VCaP (cell line): ENCODE data around the gene CCDC120.
A peak's percentile ranks its signal among the peaks of the same experiment; 100 is the strongest.

ENCODE experiments used
- H3K27ac ChIP-seq: fragments of 450-650 bp; 2 replicates; pipeline ENCODE4 v1.5.1; 2017
- CTCF ChIP-seq: fragments of 450-650 bp; conservative IDR thresholded peaks from 2 replicates; pipeline ENCODE4 v1.5.1; 2017; ENCODE audit warnings: mild to moderate bottlenecking, moderate library complexity

CCDC120 gene

GRCh38 chrX:49039598-49040375, 19.0 kb upstream of the CCDC120 start:
- no peak for TF ChIP-seq CTCF
- H3K27ac ChIP-seq = no peak overlapping the region

- TF ChIP-seq CTCF = no peak
- no peak overlapping the region for H3K27ac ChIP-seq
These were observed 18.3 kb upstream of the CCDC120 start for GRCh38 chrX:49040376-49040955.

GRCh38 chrX:49041744-49042580, 16.8 kb upstream of the CCDC120 start:
- peak overlapping the region; percentile 61; the same call in 1 of the 2 replicates for H3K27ac ChIP-seq
- no peak for TF ChIP-seq CTCF

GRCh38 chrX:49042581-49043219, 16.1 kb upstream of the CCDC120 start:
- peak overlapping the region; percentile 61; the same call in 1 of the 2 replicates for H3K27ac ChIP-seq
- no peak for TF ChIP-seq CTCF

- TF ChIP-seq CTCF = peak; percentile 69
- H3K27ac ChIP-seq = peak within 1 kb of the TSS; percentile 61; the same call in 1 of the 2 replicates
These were observed 15.4 kb upstream of the CCDC120 start, which contains the start of gene TFE3 for GRCh38 chrX:49043220-49043986. TSS of gene TFE3 (minus strand) at chrX:49043357. CDS start at chrX:49043226, 131 bp downstream.

GRCh38 chrX:49043987-49044281, 14.9 kb upstream of the CCDC120 start:
- peak overlapping the region; percentile 24; the same call in 1 of the 2 replicates for H3K27ac ChIP-seq
- TF ChIP-seq CTCF = peak; percentile 21; the same call in 1 of the 2 replicates
